Effector CD8-positive, alpha-beta T cell (primary cell): Measurements from ENCODE around the gene SIN3A.

Experiments used
- DNase-seq: peaks from one replicate; lab custom pipeline; 2025; lab: John Stamatoyannopoulos, UW

Gene SIN3A

GRCh38 chr15:75380773-75381172 is 70.7 kb downstream of the SIN3A start:
- DNase-seq: no peak

GRCh38 chr15:75371901-75372688 is 79.4 kb downstream of the SIN3A start:
- no peak for DNase-seq

GRCh38 chr15:75371486-75371885 is 80.0 kb downstream of the SIN3A start:
- no peak for DNase-seq

- DNase-seq: no peak
These were observed 81.5 kb downstream of the SIN3A start for GRCh38 chr15:75369897-75370581.

- DNase-seq: no peak
These were observed 82.7 kb downstream of the SIN3A start for GRCh38 chr15:75368689-75369239.

GRCh38 chr15:75367913-75368688 is 83.4 kb downstream of the SIN3A start, which contains the start of gene MAN2C1:
MAN2C1 (minus strand) TSS chr15:75368607; CDS start chr15:75368583, 24 bp downstream.
- peak; percentile 82 for DNase-seq

- no peak for DNase-seq
These were observed 84.0 kb downstream of the SIN3A start for GRCh38 chr15:75367406-75367912.

GRCh38 chr15:75367006-75367405 is 84.5 kb downstream of the SIN3A start:
- no peak for DNase-seq

- DNase-seq: no peak
These were observed 85.3 kb downstream of the SIN3A start for GRCh38 chr15:75366163-75366562.

- DNase-seq: no peak
These were observed 86.6 kb downstream of the SIN3A start for GRCh38 chr15:75364881-75365280.

- DNase-seq: no peak
These were observed 87.7 kb downstream of the SIN3A start for GRCh38 chr15:75363786-75364185.

- no peak for DNase-seq
These were observed 88.7 kb downstream of the SIN3A start for GRCh38 chr15:75362642-75363249.

- DNase-seq: no peak
These were observed 89.4 kb downstream of the SIN3A start for GRCh38 chr15:75361989-75362641.

GRCh38 chr15:75361361-75361988 is 90.0 kb downstream of the SIN3A start:
- DNase-seq: no peak

- DNase-seq: no peak
These were observed 90.6 kb downstream of the SIN3A start for GRCh38 chr15:75360856-75361255.

- no peak for DNase-seq
These were observed 91.1 kb downstream of the SIN3A start for GRCh38 chr15:75360391-75360790.

GRCh38 chr15:75359537-75360250 is 91.8 kb downstream of the SIN3A start:
- no peak for DNase-seq

GRCh38 chr15:75358771-75359536 is 92.5 kb downstream of the SIN3A start:
- no peak for DNase-seq
